H1 (cell line): ENCODE measurements around the gene WDR7. TPM values are rescaled to one million over a fixed set of nuclear protein-coding genes. Genes with fewer than 3 reads are reported as not detected.

Experiments
- CTBP2 ChIP-seq: IDR thresholded peaks from 2 replicates; pipeline ENCODE4 v1.7.0; 2011; ENCODE audit warnings: borderline replicate concordance, mild to moderate bottlenecking, moderate library complexity, mixed read lengths, low read length; ENCODE audit not compliant: insufficient read depth, insufficient read length
- EGR1 ChIP-seq: IDR thresholded peaks from 2 replicates; pipeline ENCODE4 v1.6.1; 2011; ENCODE audit warnings: low read depth, low read length, borderline replicate concordance
- FOSL1 ChIP-seq: IDR thresholded peaks from 2 replicates; pipeline ENCODE4 v1.6.1; 2011; ENCODE audit warnings: mild to moderate bottlenecking, low read depth, low read length, moderate library complexity; ENCODE audit not compliant: insufficient read depth
- GTF2F1 ChIP-seq: IDR thresholded peaks from 2 replicates; pipeline ENCODE4 v1.6.1; 2012; ENCODE audit warnings: low read depth, low read length, improper control_type of control experiment, borderline replicate concordance
- RBBP5 ChIP-seq: IDR thresholded peaks from 2 replicates; pipeline ENCODE4 v1.7.1; 2012; ENCODE audit warnings: low read depth, mild to moderate bottlenecking, inconsistent platforms, low read length, moderate library complexity, borderline replicate concordance
- RNF2 ChIP-seq: fragments of 200-900, 300-1000 bp; sonication (generic); IDR thresholded peaks from 2 replicates; pipeline ENCODE4 v1.7.1; 2016; ENCODE audit warnings: borderline replicate concordance, low read depth, mild to moderate bottlenecking, antibody characterized with exemption, low read length; ENCODE audit not compliant: poor library complexity, severe bottlenecking; ENCODE audit errors: missing control alignments
- TEAD4 ChIP-seq: IDR thresholded peaks from 2 replicates; pipeline ENCODE4 v1.6.1; 2012; ENCODE audit warnings: low read depth, low read length, inconsistent platforms, mixed read lengths
- polyA plus RNA-seq, 7 experiments: library from polyadenylated mRNA; depleted of rRNA in 3 of 7; stranded (reverse) in 5 of 7; unstranded in 2 of 7; fragments of >200 nt in 5 of 7; fragments of 200-250 nt in 2 of 7; gene quantifications; 1 replicate in 5 of 7; 2 replicates in 1 of 7; 4 replicates in 1 of 7; pipeline versions ENCODE4 v1.2.1 to v1.2.3, GENCODE V29; 2011 to 2013; ENCODE audit warnings: missing spikeins in 2 of 7, mixed read lengths in 2 of 7
- total RNA-seq: library from RNA; stranded (reverse); fragmentation: NEBNext Ultra II Directional; extraction: Animal tissue kit (Norgen Biotek cat#: 25700); gene quantifications from 2 replicates; pipeline ENCODE4 v1.2.1, GENCODE V29; 2021

The WDR7 gene
- total and polyA plus RNA-seq, 2 of the 8 experiments (the other 6 are each of a cell fraction or from before 2014, with no cell fraction given), result 5.5 to 15.2 TPM

- TF ChIP-seq CTBP2, result no peak
- no peak for TF ChIP-seq RNF2
- TF ChIP-seq EGR1, result no peak
- no peak for TF ChIP-seq RBBP5
- no peak for TF ChIP-seq GTF2F1
- TF ChIP-seq TEAD4, result no peak
- no peak for TF ChIP-seq FOSL1
Observed at GRCh38 chr18:56647951-56648893, 2.9 kb upstream of the WDR7 start (continued).
